OCI-LY1 (cell line): ENCODE data around the gene PHOSPHO2.

Experiments
- H2AFZ ChIP-seq: fragments of 200-600 bp; sonication (generic), shearing (Covaris generic); 2 replicates; pipeline ENCODE4 v1.6.0; 2014; ENCODE audit warnings: antibody characterized with exemption, mild to moderate bottlenecking, low read length
- H3F3A ChIP-seq: fragments of 200-600 bp; sonication (generic), shearing (Covaris generic); 2 replicates; pipeline ENCODE4 v1.6.0; 2014; ENCODE audit warnings: mild to moderate bottlenecking, antibody characterized with exemption, low read length, moderate library complexity; ENCODE audit not compliant: insufficient read depth
- H3K27ac ChIP-seq: fragments of 200-600 bp; sonication (generic); 2 replicates; pipeline ENCODE4 v1.5.1; 2014; ENCODE audit warnings: low read length, mixed run types, mild to moderate bottlenecking, low read depth; ENCODE audit not compliant: poor library complexity, severe bottlenecking
- H3K27me3 ChIP-seq: fragments of 200-600 bp; sonication (generic); 2 replicates; pipeline ENCODE4 v1.6.0; 2014; ENCODE audit warnings: antibody characterized with exemption, mild to moderate bottlenecking, low read length, moderate library complexity; ENCODE audit not compliant: insufficient read depth
- H3K36me3 ChIP-seq: fragments of 200-600 bp; sonication (generic); 2 replicates; pipeline ENCODE4 v1.6.1; 2014; ENCODE audit warnings: mild to moderate bottlenecking, antibody characterized with exemption, low read length, moderate library complexity, mixed read lengths; ENCODE audit not compliant: insufficient read depth
- H3K4me1 ChIP-seq: fragments of 200-600 bp; sonication (generic); 2 replicates; pipeline ENCODE4 v1.5.1; 2014; ENCODE audit warnings: mild to moderate bottlenecking, low read length, moderate library complexity; ENCODE audit not compliant: insufficient read depth, severe bottlenecking
- H3K4me2 ChIP-seq: fragments of 200-600 bp; sonication (generic), shearing (Covaris generic); 2 replicates; pipeline ENCODE4 v1.6.1; 2014; ENCODE audit warnings: low read length
- H3K4me3 ChIP-seq: fragments of 200-600 bp; sonication (generic); 2 replicates; pipeline ENCODE4 v1.5.1; 2014; ENCODE audit warnings: low read length, low read depth, mild to moderate bottlenecking, mixed read lengths; ENCODE audit not compliant: poor library complexity, severe bottlenecking
- H3K79me2 ChIP-seq: fragments of 200-600 bp; shearing (Covaris generic); 2 replicates; pipeline ENCODE4 v1.6.1; 2016; ENCODE audit warnings: mixed run types, low read length, mixed read lengths; ENCODE audit not compliant: insufficient read depth
- H3K9ac ChIP-seq: fragments of 200-600 bp; sonication (generic), shearing (Covaris generic); 2 replicates; pipeline ENCODE4 v1.6.1; 2014; ENCODE audit warnings: mild to moderate bottlenecking, low read length, mixed read lengths
- H3K9me2 ChIP-seq: fragments of 200-600 bp; sonication (generic), shearing (Covaris generic); 2 replicates; pipeline ENCODE4 v1.6.1; 2014; ENCODE audit warnings: low read depth, mild to moderate bottlenecking, low read length, mixed read lengths
- H3K9me3 ChIP-seq: fragments of 200-600 bp; shearing (Covaris generic); 2 replicates; pipeline ENCODE4 v1.6.1; 2014; ENCODE audit warnings: low read length, mixed read lengths
- H4K20me1 ChIP-seq: fragments of 200-600 bp; sonication (generic), shearing (Covaris generic); 2 replicates; pipeline ENCODE4 v1.6.0; 2016; ENCODE audit warnings: mild to moderate bottlenecking, low read length; ENCODE audit not compliant: insufficient read depth
- EZH2 ChIP-seq: fragments of 200-600 bp; sonication (generic), shearing (Covaris generic); IDR thresholded peaks from 2 replicates; pipeline ENCODE4 v1.8.0; 2017; ENCODE audit warnings: borderline replicate concordance, mixed run types, mild to moderate bottlenecking, antibody characterized with exemption, low read length, moderate library complexity, mixed read lengths
- TF ChIP-seq, protein P1 (sequence below): fragments of 200-600 bp; sonication (generic), shearing (Covaris generic); IDR thresholded peaks from 2 replicates; pipeline ENCODE4 v1.5.1; 2017; ENCODE audit warnings: mild to moderate bottlenecking, antibody characterized with exemption, low read length, moderate library complexity, mixed read lengths

Gene PHOSPHO2

GRCh38 chr2:169734169-169734847, 40.0 kb downstream of the PHOSPHO2 start:
- H2AFZ ChIP-seq: no peak overlapping the region

DNA sequence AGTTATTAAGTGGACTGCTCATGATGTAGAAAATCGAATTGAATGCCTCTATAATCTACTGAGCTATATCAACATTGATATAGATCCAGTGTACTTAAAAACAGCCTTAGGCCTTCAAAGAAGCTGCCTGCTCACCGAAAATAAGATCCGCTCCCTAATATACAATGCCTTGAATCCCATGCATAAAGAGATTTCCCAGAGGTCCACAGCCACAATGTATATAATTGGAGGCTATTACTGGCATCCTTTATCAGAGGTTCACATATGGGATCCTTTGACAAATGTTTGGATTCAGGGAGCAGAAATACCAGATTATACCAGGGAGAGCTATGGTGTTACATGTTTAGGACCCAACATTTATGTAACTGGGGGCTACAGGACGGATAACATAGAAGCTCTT, 41.4 kb downstream of the PHOSPHO2 start:
- H3K4me2 ChIP-seq: no peak overlapping the region
- H3K36me3 ChIP-seq: no peaks in the 10 kb centered on the region
- H3K27ac ChIP-seq: no peak overlapping the region
- H3F3A ChIP-seq: no peaks in the 10 kb centered on the region
- H3K4me3 ChIP-seq: no peak overlapping the region
- H3K9me2 ChIP-seq: no peaks in the 10 kb centered on the region
- no peaks in the 10 kb centered on the region for H3K9me3 ChIP-seq
- H3K4me1 ChIP-seq: peaks cover 13% of the 10 kb centered on the region
- H3K79me2 ChIP-seq: no peaks in the 10 kb centered on the region
- no peaks in the 10 kb centered on the region for H4K20me1 ChIP-seq
- H3K9ac ChIP-seq: no peak overlapping the region
- no peak overlapping the region for H2AFZ ChIP-seq
- peaks cover 6% of the 10 kb centered on the region; the same call in 1 of the 2 replicates for H3K27me3 ChIP-seq
- TF ChIP-seq EZH2: no peak
- TF ChIP-seq, protein P1, sequence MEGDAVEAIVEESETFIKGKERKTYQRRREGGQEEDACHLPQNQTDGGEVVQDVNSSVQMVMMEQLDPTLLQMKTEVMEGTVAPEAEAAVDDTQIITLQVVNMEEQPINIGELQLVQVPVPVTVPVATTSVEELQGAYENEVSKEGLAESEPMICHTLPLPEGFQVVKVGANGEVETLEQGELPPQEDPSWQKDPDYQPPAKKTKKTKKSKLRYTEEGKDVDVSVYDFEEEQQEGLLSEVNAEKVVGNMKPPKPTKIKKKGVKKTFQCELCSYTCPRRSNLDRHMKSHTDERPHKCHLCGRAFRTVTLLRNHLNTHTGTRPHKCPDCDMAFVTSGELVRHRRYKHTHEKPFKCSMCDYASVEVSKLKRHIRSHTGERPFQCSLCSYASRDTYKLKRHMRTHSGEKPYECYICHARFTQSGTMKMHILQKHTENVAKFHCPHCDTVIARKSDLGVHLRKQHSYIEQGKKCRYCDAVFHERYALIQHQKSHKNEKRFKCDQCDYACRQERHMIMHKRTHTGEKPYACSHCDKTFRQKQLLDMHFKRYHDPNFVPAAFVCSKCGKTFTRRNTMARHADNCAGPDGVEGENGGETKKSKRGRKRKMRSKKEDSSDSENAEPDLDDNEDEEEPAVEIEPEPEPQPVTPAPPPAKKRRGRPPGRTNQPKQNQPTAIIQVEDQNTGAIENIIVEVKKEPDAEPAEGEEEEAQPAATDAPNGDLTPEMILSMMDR: no peak

More at GRCh38 chr2:169734169-169734847, 40.0 kb downstream of the PHOSPHO2 start:
- Histone ChIP-seq H3K9me2 (no peaks in the 10 kb centered on the region), H3F3A (no peaks in the 10 kb centered on the region), H4K20me1 (no peaks in the 10 kb centered on the region), H3K27me3 (peaks cover 6% of the 10 kb centered on the region; the same call in 1 of the 2 replicates), H3K79me2 (no peaks in the 10 kb centered on the region), H3K4me1 (peaks cover 13% of the 10 kb centered on the region), H3K9me3 (no peaks in the 10 kb centered on the region), H3K4me3 (peak overlapping the region; percentile 83), H3K27ac (no peak overlapping the region), H3K9ac (peak overlapping the region; percentile 60), H3K36me3 (no peaks in the 10 kb centered on the region), H3K4me2 (peak overlapping the region; percentile 83)
- TF ChIP-seq, protein P1: no peak
- TF ChIP-seq EZH2: no peak

DNA sequence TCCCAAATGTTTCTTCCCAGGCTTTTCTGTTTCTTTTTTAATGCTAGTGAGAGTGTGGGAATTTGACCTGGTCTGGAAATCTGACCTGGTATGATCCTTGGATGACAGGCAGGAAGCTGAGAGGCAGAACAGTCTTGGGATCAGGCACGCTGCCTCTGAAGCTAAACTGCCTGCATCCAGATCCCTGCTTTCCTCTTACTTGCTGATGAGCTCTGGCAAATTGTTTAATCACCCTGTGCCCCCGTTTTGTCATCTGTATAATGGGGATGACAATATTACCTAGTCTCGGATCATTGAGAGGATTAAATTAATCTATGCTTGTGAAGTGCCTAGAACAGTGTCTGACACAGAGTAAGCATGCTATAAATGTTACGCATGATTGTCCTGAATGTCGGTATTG, 42.6 kb downstream of the PHOSPHO2 start:
- Histone ChIP-seq H3K4me1 (peaks cover 13% of the 10 kb centered on the region), H3K4me2 (no peak overlapping the region), H2AFZ (no peak overlapping the region), H3F3A (no peaks in the 10 kb centered on the region), H3K79me2 (no peaks in the 10 kb centered on the region), H3K9me2 (no peaks in the 10 kb centered on the region), H3K36me3 (no peaks in the 10 kb centered on the region), H3K9me3 (no peaks in the 10 kb centered on the region), H4K20me1 (no peaks in the 10 kb centered on the region), H3K27ac (no peak overlapping the region), H3K4me3 (no peak overlapping the region), H3K27me3 (peaks cover 6% of the 10 kb centered on the region; the same call in 1 of the 2 replicates), H3K9ac (no peak overlapping the region)
- TF ChIP-seq EZH2: no peak
- TF ChIP-seq, protein P1: no peak
